ENCODE data around the gene CRB1. TPM values are rescaled to one million over a fixed set of nuclear protein-coding genes. Genes with fewer than 3 reads are reported as not detected.

Gene CRB1
- total and polyA plus RNA-seq, 2 experiments from 2014 or later, result 0.27 to 0.56 TPM

GRCh38 chr1:197480446-197480845 is 212.4 kb downstream of the CRB1 start (continued):
- TF ChIP-seq ZNF462 (CRISPR knock-in tag; IDR thresholded peaks at IDR 0.05), result no peak

- Histone ChIP-seq H4K20me1 (replicated peaks; ENCODE audit: insufficient read depth) (no peaks in the 10 kb centered on the region), H3K79me2 (replicated peaks; ENCODE audit: insufficient read depth) (no peaks in the 10 kb centered on the region), H3K36me3 (ENCODE audit: insufficient read depth) (no peaks in the 10 kb centered on the region), H3K4me1 (ENCODE audit: insufficient read depth) (no peaks in the 10 kb centered on the region), H3K4me3 (no peak overlapping the region), H2AFZ (no peak overlapping the region), H3K9me2 (ENCODE audit: insufficient read depth) (0 out of 2 replicates have a peak, but pooled peaks cover 3% of the 10 kb centered on the region), H3K27ac (ENCODE audit: low read depth) (no peak overlapping the region), H3F3A (replicated peaks; ENCODE audit: low read depth) (no peaks in the 10 kb centered on the region), H3K27me3 (ENCODE audit: insufficient read depth) (no peaks in the 10 kb centered on the region), H3K4me2 (no peak overlapping the region)
- peaks cover 3% of the 10 kb centered on the region; the same call in 1 of the 3 replicates for H3K4me1 Mint-ChIP-seq
- ATAC-seq (no peak), DNase-seq (ENCODE audit: low spot score) (no peak)
- H3K27ac Mint-ChIP-seq, result no peak overlapping the region
- H3K27me3 Mint-ChIP-seq (ENCODE audit: insufficient read depth, low read depth, poor library complexity), result peaks cover 1% of the 10 kb centered on the region
- no peaks in the 10 kb centered on the region for H3K9me3 Mint-ChIP-seq
- no peak overlapping the region for H3K4me3 Mint-ChIP-seq
- no peaks in the 10 kb centered on the region for H3K36me3 Mint-ChIP-seq (ENCODE audit: low read depth)
- no peak for TF ChIP-seq REST (IDR thresholded peaks at IDR 0.05; ENCODE audit: unreplicated experiment)
- TF ChIP-seq EZH2phosphoT487 (IDR thresholded peaks at IDR 0.05; ENCODE audit: unreplicated experiment), result no peak
- TF ChIP-seq ETS1 (IDR thresholded peaks at IDR 0.05), result no peak
- no peak for TF ChIP-seq CREB1 (CRISPR knock-in tag; IDR thresholded peaks at IDR 0.05; ENCODE audit: low read depth)
- no peak for TF ChIP-seq JUNB (IDR thresholded peaks at IDR 0.05; ENCODE audit: unreplicated experiment)
- no peak for TF ChIP-seq STAT1 (IDR thresholded peaks at IDR 0.05; ENCODE audit: unreplicated experiment)
- TF ChIP-seq ZNF331 (CRISPR knock-in tag; IDR thresholded peaks at IDR 0.05; ENCODE audit: low read depth), result no peak
- TF ChIP-seq EZH2 (IDR thresholded peaks at IDR 0.05; ENCODE audit: low read depth, unreplicated experiment), result no peak
- no peak for TF ChIP-seq POLR2AphosphoS5 (IDR thresholded peaks at IDR 0.05; ENCODE audit: low read depth)
- TF ChIP-seq ZNF114 (CRISPR knock-in tag; IDR thresholded peaks at IDR 0.05), result no peak
- no peak for TF ChIP-seq NANOG (IDR thresholded peaks at IDR 0.05; ENCODE audit: borderline replicate concordance)
Observed at GRCh38 chr1:197481101-197481500, 213.0 kb downstream of the CRB1 start.
